Measurements from ENCODE around the gene NRL. TPM values are rescaled to one million over a fixed set of nuclear protein-coding genes. Genes with fewer than 3 reads are reported as not detected.

Gene NRL
- polyA plus RNA-seq, 1 donor: 1.6 TPM

DNA sequence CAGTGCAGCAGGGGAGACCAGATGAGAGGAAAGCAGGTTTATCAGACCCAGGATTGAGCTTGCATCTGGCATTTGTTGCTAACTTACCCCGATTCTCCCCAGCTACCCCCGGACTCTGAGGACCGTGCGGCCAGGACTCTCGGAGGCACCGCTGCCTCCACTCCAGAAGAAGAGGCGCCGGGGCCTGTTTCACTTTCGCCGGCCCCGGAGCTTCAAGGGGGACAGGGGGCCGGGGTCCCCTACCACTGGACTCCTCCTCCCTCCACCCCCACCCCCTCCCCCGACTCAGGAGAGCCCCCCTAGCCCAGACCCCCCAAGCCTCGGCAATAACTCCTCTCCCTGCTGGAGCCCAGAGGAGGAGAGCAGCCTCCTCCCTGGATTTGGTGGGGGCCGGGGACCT, 49.9 kb downstream of the NRL start:
- no CpG with 5 or more reads among the region's 15 CpGs for WGBS (ENCODE audit: insufficient coverage, low lambda C conversion rate)

GRCh38 chr14:24064091-24064795, 50.5 kb downstream of the NRL start:
- Histone ChIP-seq H3K27ac (ENCODE audit: low read length) (no peak overlapping the region), H3K36me3 (ENCODE audit: control insufficient read depth, insufficient read depth, low read length) (no peaks in the 10 kb centered on the region), H3K27me3 (ENCODE audit: control insufficient read depth, insufficient read depth, low read length) (no peaks in the 10 kb centered on the region), H3K4me3 (ENCODE audit: low read length) (no peak overlapping the region), H3K4me1 (ENCODE audit: control insufficient read depth, insufficient read depth, low read length) (peaks cover 61% of the 10 kb centered on the region), H3K9me3 (ENCODE audit: control insufficient read depth, low read depth, low read length) (no peaks in the 10 kb centered on the region)
- no peak for DNase-seq
- WGBS (ENCODE audit: insufficient coverage, low lambda C conversion rate): no CpG with 5 or more reads among the region's 7 CpGs

More for the DNA sequence above, 49.9 kb downstream of the NRL start:
- Histone ChIP-seq H3K27ac (ENCODE audit: low read length) (no peak overlapping the region), H3K9me3 (ENCODE audit: control insufficient read depth, low read depth, low read length) (no peaks in the 10 kb centered on the region), H3K4me3 (ENCODE audit: low read length) (no peak overlapping the region), H3K4me1 (ENCODE audit: control insufficient read depth, insufficient read depth, low read length) (peaks cover 58% of the 10 kb centered on the region), H3K36me3 (ENCODE audit: control insufficient read depth, insufficient read depth, low read length) (no peaks in the 10 kb centered on the region), H3K27me3 (ENCODE audit: control insufficient read depth, insufficient read depth, low read length) (no peaks in the 10 kb centered on the region)
- no peak for DNase-seq

DNA sequence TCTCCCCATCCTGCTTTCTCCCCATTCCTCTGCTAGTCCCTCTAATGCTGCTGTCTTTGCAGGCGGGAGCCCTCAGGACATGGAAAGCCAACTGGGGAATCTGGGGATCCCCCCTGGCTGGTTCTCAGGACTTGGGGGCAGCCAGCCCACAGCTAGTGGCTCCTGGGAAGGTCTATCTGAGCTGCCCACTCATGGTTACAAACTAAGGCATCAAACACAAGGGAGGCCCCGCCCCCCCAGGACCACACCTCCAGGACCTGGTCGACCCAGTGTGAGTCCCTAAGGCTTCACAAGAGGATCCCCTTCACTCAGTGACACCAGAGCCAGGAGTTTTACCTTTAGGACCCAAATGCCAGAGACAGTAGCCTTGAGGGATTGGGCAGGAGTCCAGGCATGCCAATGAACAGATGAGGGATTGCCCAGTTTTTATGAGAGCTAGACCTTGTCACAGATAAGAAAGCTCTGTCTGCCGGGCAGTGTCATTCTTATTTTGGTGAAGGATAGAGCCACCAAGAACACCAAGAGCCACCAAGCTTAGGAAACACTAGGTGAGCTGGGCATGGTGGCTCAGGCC, 51.4 kb downstream of the NRL start:
- H3K9me3 ChIP-seq (ENCODE audit: control insufficient read depth, low read depth, low read length): no peaks in the 10 kb centered on the region
- H3K36me3 ChIP-seq (ENCODE audit: control insufficient read depth, insufficient read depth, low read length): no peaks in the 10 kb centered on the region
- no peaks in the 10 kb centered on the region for H3K27me3 ChIP-seq (ENCODE audit: control insufficient read depth, insufficient read depth, low read length)
- H3K4me3 ChIP-seq (ENCODE audit: low read length): no peak overlapping the region
- no peak overlapping the region for H3K27ac ChIP-seq (ENCODE audit: low read length)
- no peak for DNase-seq
- WGBS (ENCODE audit: insufficient coverage, low lambda C conversion rate): no CpG with 5 or more reads among the region's 4 CpGs
- peaks cover 70% of the 10 kb centered on the region for H3K4me1 ChIP-seq (ENCODE audit: control insufficient read depth, insufficient read depth, low read length)

DNA sequence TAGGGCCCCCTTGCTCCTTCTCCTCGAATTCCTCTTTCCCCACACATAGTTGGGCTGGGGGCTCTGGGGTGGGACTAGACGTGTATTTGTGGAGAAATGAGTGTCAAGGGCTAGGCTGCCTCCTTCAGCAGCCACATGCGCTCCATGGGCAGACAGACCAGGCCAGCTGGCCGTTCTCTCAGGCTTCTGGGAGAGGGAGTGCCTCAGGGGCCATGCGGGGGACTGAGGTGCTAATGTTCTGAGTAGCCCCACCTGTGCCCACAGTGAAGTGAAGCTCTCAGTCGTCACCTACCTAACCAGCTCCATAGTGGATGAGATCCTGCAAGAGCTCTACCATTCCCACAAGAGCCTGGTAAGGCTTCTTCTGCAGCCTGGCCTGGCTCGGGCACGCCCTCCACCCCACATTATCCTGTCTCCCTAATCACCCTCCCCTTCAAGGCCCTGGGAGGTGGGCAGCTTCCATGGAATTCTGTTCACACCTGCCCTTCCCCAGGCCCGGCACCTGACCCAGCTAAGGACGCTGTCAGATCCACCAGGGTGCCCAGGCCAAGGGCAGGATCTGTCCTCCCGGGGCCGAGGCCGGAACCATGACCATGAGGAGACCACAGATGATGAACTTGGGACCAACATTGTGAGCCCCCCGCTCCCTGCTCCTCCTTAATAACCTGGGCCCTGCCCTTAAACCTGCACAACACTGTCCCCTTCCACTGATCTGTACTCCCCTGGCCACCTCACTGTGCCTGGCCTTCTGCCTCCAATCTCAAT, 52.4 kb downstream of the NRL start:
- no peak overlapping the region for H3K4me3 ChIP-seq (ENCODE audit: low read length)
- peak overlapping the region; percentile 81 for H3K27ac ChIP-seq (ENCODE audit: low read length)
- no peaks in the 10 kb centered on the region for H3K27me3 ChIP-seq (ENCODE audit: control insufficient read depth, insufficient read depth, low read length)
- no CpG with 5 or more reads among the region's 14 CpGs for WGBS (ENCODE audit: insufficient coverage, low lambda C conversion rate)
- H3K36me3 ChIP-seq (ENCODE audit: control insufficient read depth, insufficient read depth, low read length): no peaks in the 10 kb centered on the region
- H3K9me3 ChIP-seq (ENCODE audit: control insufficient read depth, low read depth, low read length): no peaks in the 10 kb centered on the region
- peaks cover 64% of the 10 kb centered on the region for H3K4me1 ChIP-seq (ENCODE audit: control insufficient read depth, insufficient read depth, low read length)
- DNase-seq: no peak

DNA sequence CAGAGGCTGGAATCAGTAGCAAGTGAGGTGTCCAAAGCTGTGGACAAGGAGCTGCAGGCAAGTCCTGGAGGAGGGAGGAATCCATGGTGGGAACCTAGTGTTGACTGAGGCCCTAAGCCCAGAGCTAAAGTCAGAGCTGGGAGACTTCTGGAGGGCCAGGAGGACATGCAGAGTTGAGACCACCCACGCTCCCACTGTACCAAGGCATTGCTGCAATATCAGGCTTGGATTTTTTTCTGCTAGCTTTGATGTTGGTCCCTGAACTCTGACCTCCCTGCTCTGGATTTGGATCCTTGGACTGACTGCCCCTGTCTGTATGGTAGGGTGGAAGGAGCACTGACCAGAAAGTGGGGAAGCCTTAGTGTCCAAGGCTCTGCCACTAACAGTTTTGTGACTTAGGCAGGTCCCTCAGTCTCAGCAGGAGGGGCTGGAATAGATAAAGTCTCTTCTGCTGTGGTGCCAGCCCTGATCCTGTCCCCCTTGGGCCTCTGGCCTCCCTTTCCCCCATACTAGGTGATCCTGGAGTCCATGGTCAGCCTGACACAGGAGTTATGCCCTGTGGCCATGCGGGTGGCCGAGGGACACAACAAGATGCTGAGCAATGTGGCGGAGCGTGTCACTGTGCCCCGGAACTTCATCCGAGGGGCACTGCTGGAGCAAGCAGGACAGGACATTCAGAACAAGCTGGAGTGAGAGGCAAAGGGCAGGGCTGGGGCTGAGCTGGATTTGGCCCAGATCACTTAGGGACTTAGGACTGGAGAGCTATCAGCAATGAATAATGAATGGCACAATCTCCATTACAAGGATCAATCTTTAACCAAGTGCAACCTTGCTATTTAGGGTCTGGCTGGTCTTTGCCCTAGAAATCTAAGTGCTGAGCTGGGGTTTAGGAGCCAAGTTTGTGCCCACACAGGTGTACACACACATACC, 53.5 kb downstream of the NRL start:
- no peaks in the 10 kb centered on the region for H3K36me3 ChIP-seq (ENCODE audit: control insufficient read depth, insufficient read depth, low read length)
- peak overlapping the region; percentile 81 for H3K27ac ChIP-seq (ENCODE audit: low read length)
- H3K4me1 ChIP-seq (ENCODE audit: control insufficient read depth, insufficient read depth, low read length): peaks cover 53% of the 10 kb centered on the region
- peak; percentile 62 to 81 for DNase-seq
- no peaks in the 10 kb centered on the region for H3K27me3 ChIP-seq (ENCODE audit: control insufficient read depth, insufficient read depth, low read length)
- no peaks in the 10 kb centered on the region for H3K9me3 ChIP-seq (ENCODE audit: control insufficient read depth, low read depth, low read length)
- WGBS (ENCODE audit: insufficient coverage, low lambda C conversion rate): no CpG with 5 or more reads among the region's 7 CpGs
- H3K4me3 ChIP-seq (ENCODE audit: low read length): no peak overlapping the region

- WGBS (ENCODE audit: insufficient coverage, low lambda C conversion rate): no CpG with 5 or more reads among the region's 10 CpGs
- Histone ChIP-seq H3K27me3 (ENCODE audit: control insufficient read depth, insufficient read depth, low read length) (no peaks in the 10 kb centered on the region), H3K9me3 (ENCODE audit: control insufficient read depth, low read depth, low read length) (no peaks in the 10 kb centered on the region), H3K4me3 (ENCODE audit: low read length) (no peak overlapping the region), H3K4me1 (ENCODE audit: control insufficient read depth, insufficient read depth, low read length) (peaks cover 47% of the 10 kb centered on the region), H3K27ac (ENCODE audit: low read length) (peak overlapping the region; percentile 81), H3K36me3 (ENCODE audit: control insufficient read depth, insufficient read depth, low read length) (no peaks in the 10 kb centered on the region)
- DNase-seq: no peak
These were observed 54.3 kb downstream of the NRL start for GRCh38 chr14:24060443-24060842.

DNA sequence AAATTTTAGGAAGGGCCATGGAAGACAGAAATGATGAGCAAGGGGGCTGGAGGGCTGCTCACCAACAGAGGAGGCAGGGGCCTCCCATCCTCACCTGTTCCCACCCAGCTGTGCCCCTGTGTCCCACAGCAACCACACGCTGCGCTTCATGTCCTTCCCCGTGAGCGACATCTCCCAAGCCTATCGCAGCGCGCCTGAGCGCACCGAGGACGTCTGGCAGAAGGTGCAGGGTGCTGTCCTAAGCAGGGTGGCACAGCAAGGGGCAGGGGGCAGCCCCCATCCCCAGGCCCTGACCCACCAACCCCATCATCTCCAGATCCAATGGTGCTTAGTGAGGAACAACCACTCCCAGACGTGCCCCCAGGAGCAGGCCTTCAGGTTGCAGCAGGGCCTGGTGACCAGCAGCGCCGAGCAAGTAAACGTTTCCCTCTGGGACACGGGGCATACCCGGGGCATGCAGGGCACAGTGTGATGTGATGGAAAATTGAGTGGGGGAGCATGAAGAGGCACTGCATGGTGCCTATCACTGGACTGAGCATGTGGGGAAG, 54.8 kb downstream of the NRL start:
- no peaks in the 10 kb centered on the region for H3K9me3 ChIP-seq (ENCODE audit: control insufficient read depth, low read depth, low read length)
- no peak overlapping the region for H3K27ac ChIP-seq (ENCODE audit: low read length)
- no peaks in the 10 kb centered on the region for H3K27me3 ChIP-seq (ENCODE audit: control insufficient read depth, insufficient read depth, low read length)
- no CpG with 5 or more reads among the region's 16 CpGs for whole genome bisulfite sequencing (ENCODE audit: insufficient coverage, low lambda C conversion rate)
- DNase-seq: no peak
- peaks cover 43% of the 10 kb centered on the region for H3K4me1 ChIP-seq (ENCODE audit: control insufficient read depth, insufficient read depth, low read length)
- H3K36me3 ChIP-seq (ENCODE audit: control insufficient read depth, insufficient read depth, low read length): no peaks in the 10 kb centered on the region
- H3K4me3 ChIP-seq (ENCODE audit: low read length): no peak overlapping the region

DNA sequence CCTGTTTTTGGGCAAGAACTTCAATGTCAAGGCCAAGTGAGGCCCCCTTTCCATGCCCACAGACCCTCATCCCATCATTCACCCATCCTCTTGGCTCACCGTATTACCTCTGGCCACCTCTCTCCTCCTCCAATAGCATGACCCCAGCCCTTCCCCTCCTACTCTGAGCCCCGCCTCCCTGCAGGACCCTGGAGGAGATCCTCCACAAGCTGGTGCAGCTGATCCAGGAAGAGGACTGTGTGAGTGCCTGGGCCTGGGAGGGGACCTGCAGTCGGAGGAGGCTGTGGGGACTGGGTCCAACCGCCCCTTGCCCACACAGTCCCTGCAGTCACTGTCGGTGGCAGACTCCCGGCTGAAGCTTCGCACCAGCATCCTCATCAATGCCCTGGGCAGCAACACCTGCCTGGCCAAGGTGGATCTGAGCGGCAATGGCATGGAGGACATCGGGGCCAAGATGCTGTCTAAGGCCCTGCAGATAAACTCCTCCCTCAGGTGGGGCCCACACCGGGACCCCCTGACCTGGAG, 55.7 kb downstream of the NRL start:
- no peak for DNase-seq

DNA sequence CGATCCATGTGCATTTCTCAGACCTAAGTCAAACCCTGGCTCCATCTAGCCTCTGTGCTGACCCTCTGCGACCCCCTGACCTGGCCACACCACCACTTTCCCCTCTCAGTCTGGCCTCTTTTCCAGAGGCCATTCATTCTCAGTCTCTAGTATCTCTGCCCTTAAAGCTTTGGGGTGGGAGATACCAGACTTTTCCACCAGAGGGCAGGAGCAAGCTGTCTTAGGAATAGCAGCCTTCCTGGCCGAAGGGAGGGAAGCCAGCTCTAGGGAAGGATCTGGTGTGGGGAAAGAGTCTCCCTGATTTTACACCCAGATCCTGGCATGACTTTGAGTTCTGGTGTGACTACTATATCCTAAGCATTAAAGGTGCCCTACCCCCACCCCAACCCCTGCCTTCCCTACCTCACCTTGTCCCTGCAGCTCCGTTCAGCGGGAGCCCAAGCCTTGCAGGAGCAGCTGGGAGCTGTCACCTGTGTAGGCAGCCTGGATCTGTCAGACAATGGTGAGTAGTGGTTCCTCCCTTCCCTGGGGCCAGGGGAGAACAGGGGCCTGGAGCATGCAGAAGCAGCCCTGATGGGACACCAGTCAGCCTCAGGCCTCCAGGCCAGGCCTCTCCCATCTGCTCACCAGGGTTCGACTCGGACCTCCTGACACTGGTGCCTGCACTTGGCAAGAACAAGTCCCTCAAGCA, 56.3 kb downstream of the NRL start:
- H3K4me1 ChIP-seq (ENCODE audit: control insufficient read depth, insufficient read depth, low read length): peaks cover 41% of the 10 kb centered on the region
- no peaks in the 10 kb centered on the region for H3K27me3 ChIP-seq (ENCODE audit: control insufficient read depth, insufficient read depth, low read length)
- WGBS (ENCODE audit: insufficient coverage, low lambda C conversion rate): no CpG with 5 or more reads among the region's 7 CpGs
- DNase-seq: peak; percentile 68 to 78
- no peaks in the 10 kb centered on the region for H3K9me3 ChIP-seq (ENCODE audit: control insufficient read depth, low read depth, low read length)
- H3K36me3 ChIP-seq (ENCODE audit: control insufficient read depth, insufficient read depth, low read length): no peaks in the 10 kb centered on the region
- H3K4me3 ChIP-seq (ENCODE audit: low read length): no peak overlapping the region
- H3K27ac ChIP-seq (ENCODE audit: low read length): no peak overlapping the region

More for the DNA sequence above, 55.7 kb downstream of the NRL start:
- no CpG with 5 or more reads among the region's 10 CpGs for WGBS (ENCODE audit: insufficient coverage, low lambda C conversion rate)
- peaks cover 43% of the 10 kb centered on the region for H3K4me1 ChIP-seq (ENCODE audit: control insufficient read depth, insufficient read depth, low read length)
- H3K27me3 ChIP-seq (ENCODE audit: control insufficient read depth, insufficient read depth, low read length): no peaks in the 10 kb centered on the region
- no peak overlapping the region for H3K4me3 ChIP-seq (ENCODE audit: low read length)
- no peak overlapping the region for H3K27ac ChIP-seq (ENCODE audit: low read length)
- H3K36me3 ChIP-seq (ENCODE audit: control insufficient read depth, insufficient read depth, low read length): no peaks in the 10 kb centered on the region
- H3K9me3 ChIP-seq (ENCODE audit: control insufficient read depth, low read depth, low read length): no peaks in the 10 kb centered on the region
